NCI-H146 treated with DMSO at 0.1 percent for 48 hours (cell line): ENCODE measurements around the gene NPEPL1.

ENCODE experiments used
- DNase-seq: peaks from one replicate; lab custom pipeline; 2025; ENCODE audit not compliant: unreplicated experiment; lab: John Stamatoyannopoulos, UW

NPEPL1 gene

DNA sequence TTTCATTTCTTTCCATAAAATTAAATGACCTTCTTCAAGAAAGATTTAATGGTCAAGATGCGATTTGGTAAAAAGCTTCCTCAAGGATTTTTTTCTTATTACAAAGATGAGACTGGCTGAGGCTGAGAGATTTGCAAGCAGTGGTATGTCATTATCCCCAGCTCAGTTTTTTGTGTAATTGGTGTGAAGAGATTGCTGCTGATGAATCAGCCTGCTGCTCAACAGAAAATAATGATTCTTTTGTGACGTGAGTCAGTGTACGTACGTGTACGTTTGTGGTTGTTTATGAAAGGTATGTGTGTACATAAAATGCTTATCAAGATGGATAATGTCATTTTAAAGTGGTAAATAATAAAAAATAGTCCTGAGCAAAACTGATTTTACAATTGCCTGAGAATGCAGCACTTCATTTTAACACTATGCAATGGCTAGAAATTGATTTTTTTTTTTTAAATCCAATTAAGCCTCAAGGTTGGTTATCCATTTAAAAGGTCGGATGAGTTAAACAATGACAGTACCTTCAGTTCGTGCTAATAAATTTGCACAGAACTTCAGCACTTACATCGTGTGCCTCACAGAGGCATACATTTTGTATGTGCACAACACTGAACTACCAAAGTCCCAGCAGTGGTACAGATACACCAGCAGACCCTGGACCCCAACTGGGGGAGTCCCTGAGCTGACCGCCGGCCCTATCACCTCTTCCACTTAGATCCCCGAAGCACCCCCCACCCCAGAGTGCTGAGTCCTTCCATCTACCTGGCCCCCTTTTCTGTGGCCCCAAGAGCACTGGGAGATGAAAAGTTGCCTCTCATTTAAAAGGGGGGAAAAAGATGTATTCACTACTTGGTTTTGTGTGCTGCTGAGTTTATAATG lies 9.7 kb upstream of the NPEPL1 start:
- no peak for DNase-seq

DNA sequence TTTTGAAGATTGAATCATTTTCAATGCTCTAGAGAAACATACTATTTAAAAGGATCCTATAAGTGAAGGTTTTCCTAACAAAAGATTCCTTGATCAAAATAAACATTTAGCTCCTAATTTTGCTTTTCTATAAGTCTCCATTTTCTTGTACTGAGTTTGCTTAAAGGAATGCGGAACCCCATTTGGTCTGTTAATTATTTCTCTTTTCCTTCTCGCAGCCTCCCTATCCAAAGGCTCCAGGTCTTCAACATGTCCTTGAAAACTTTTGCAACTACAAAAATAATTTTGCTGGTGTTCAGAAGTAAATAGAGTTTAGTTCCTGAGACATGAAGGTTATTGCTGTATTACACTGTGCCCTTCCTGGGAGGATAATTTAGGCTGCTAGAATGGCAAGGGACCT lies 8.3 kb upstream of the NPEPL1 start:
- no peak for DNase-seq

DNA sequence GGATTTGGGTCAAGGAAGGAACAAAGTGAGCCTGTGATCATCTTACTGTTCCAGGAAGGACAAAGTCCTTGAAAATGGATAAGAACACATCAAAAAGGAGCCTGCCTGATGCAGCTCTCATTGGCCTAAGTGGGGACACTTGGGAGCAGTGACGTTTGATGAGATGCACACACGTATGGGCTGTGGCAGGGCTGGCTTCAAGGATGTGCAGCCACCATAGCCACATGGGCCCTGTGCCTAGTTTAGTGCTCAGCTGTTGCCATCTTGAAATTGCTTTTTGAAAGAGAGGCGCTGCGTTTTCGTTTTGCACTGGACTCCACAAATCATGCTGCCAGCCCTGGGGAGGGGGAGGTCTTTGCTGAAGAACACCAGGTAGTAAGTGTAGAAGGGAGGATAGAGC lies 6.6 kb upstream of the NPEPL1 start:
- DNase-seq = no peak

DNA sequence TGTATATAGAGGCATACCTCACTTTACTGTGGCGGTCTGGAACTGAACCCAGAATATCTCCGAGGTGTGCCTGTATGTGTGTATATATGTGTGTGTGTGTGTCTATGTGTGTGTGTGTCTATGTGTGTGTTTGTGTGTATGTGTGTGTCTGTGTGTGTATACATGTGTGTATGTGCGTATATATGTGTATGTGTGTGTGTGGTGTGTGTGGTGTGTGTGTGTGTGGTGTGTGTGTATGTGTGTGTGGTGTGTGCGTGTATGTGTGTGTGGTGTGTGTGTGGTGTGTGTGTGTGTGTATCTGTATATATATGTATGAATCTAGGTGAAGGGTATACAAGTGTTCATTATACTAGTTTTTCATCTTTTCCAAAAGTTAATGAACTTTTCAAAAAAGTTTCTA lies 4.2 kb upstream of the NPEPL1 start:
- no peak for DNase-seq

DNA sequence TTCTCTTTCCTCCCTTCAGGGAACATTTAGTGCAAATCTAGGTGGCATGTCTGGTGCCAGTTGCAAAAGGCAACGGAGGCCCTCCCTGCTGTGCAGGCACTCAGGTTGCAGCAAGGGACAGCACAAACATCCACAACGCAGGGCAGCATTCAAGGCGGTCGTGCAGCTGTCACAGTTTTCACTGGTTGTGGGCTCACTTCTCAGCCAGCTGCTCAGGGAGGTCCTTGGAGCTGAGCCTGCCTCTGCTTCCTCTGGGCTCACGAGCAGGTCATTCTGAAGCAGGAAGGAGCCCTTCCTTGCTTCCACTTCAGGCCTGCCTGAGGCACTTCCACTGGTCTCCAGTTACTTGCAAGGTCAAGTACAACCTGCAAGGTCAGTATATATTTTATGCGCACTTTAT lies 3.8 kb upstream of the NPEPL1 start:
- no peak for DNase-seq

DNA sequence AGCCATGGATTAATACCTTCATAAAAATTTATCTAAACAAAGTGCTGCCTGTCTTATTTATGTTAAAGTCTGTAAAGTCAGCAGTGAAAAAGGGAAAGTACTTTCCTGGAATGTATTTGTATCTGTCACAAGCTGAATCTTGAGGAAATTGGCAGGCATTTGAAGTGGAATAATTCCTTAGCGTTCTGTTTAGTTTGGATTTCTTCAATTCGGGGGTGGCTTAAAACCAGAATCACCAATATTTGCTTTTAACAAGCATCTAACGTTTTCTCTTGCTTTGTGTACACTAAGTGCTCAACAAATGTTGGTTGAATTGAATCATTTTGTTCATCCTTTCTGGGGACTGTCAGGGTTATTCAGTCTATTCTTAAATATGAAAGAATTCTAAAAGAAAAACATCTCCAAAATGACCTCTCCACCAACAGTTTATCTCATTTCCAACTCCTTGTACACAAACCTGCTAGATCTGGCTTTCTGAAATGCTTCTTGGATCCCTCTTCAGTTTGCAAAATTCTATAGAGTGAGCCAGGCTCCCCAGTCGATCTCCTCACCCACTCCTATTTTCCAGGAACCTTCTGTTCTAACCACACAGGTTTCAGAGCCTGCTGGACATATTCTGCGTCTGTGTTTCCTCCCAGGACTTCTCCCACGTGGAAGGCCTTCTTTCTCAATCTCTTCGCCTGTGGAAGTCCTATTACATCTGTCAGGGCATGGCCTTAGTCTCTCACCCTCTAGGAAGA lies 2.0 kb upstream of the NPEPL1 start:
- DNase-seq = no peak

DNA sequence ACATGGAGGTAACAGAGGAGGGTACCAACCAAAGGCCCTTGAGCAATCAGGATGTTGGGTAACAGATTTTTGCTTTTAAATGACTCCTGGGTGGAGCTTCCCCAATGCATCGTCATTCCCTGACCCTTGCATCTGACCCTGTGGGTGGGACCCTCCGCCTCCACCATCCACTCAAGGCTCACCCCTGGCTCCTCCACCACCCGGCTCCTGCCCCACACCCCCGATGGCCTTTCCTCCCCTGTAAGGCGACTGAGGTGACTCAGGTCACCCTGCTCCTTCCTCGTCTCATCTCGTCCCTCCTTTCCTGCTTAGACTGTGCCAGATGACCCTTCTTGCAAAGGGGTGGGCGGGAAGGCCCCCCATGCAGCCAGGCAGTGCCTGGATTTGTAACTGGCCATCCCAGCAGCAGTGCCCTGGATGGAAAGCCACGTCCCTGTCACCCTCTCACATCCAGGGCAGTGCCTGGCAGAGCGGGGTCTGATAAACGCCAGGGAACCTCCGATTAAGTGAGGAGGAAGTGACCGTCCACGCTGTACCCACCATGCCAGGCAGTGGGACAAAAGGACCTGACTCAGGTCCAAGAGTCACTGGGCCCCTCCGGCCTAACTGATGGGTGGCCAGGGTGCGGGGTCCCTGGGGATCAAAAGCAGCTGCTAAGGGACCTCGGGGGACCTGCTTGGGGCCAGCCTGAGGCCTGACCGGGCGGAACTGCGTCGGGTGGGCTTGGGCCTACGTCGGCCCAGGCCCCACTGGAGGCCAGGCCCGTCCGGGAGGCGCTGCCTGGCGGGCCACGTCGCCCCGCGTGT lies 624 bp upstream of the NPEPL1 start:
- DNase-seq = no peak

DNA sequence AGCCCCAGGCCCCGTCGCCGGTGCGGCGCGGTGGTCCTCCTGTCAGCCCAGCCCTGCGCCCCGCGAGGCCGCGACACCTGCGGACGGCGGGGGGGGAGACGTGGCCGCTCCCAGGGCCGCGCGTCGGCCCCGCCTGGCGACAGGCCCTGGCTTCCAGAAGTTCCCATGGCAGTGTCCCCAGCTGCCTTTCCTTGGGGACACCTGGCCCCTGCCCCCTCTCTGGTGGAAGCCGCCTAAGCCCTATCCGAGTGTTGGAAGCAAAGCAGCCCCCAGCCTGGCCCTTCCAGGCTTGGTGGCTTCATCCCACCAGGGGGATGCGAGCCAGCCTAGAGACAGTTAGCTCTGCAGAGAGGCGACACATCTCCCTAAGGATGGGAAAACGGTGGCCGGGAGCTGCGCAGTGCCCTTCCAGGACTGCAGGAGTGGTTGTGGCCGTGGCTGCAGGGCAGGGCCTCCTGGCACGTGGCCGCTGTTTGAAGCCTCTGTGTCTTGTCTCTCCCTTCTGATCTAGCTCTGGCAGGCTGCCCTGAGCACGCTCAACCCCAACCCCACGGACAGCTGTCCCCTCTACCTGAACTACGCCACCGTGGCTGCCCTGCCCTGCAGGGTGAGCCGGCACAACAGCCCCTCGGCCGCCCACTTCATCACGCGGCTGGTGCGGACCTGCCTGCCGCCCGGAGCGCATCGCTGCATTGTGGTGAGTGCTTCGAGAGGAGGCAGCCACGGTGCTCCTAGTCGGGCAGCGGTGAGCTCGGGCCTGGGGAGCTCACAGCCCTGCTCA lies 816 bp downstream of the NPEPL1 start:
- DNase-seq = no peak

DNA sequence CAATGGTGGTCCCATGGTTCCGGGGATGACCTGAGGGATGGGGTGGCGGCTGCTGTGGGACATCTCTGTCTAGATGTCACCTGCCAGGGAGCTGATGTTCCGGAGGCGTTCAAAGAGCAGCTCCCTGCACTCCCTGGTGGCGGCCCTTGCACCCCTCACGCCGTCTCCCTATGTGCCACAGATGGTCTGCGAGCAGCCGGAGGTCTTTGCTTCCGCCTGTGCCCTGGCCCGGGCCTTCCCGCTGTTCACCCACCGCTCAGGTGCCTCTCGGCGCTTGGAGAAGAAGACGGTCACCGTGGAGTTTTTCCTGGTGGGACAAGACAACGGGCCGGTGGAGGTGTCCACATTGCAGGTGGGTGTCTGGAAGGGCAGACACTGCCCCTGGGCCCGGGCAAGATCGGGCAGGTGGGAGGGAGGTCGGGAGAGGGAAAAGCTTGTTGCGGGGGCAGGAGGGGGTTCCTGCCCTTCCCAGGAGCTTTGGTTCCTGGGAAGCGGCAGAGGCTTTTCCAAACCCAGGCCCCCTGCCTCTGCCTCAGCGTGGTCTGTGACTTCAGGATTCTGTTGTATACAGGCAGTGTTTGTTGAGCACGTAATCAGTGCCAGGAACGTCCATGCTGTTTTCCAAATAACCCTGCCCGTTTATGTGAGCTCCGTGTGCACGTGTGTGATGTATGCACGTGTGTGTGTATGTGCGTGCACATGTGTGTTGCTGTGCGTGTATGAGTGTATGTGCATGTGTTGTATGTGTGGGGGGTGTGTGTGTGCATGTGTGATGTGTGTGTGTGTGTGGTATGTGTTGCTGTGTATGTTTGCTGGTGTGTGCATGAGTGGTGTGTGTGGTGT lies 1.9 kb downstream of the NPEPL1 start:
- no peak for DNase-seq

DNA sequence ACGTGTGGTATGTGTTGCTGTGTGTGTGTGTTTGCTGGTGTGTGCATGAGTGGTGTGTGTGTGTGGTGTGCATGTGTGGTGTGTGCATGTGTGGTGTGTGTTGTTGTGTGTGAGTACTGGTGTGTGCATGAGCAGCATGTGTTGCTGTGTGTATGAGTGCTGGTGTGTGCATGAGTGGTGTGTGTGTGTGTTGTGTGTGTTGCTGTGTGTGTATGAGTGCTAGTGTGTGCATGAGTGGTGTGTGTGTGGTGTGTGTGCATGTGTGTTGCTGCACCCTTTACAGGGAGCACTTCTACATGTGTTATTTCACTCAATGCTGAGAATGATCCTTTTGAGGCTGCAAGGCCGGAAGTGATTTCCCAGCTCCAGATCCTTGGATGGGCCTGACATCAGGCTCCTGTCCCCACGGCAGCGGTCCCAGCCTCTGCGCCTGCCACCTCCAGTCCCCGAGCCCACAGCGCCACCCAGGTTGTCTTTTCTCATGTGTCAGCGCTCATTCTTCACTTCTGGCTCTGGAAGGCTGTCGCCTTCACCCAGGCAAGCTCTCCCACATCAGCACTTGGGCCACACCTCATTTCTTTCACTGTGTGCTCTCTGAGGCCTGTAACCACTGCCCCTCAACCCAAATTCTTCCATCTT lies 2.6 kb downstream of the NPEPL1 start:
- DNase-seq = no peak

DNA sequence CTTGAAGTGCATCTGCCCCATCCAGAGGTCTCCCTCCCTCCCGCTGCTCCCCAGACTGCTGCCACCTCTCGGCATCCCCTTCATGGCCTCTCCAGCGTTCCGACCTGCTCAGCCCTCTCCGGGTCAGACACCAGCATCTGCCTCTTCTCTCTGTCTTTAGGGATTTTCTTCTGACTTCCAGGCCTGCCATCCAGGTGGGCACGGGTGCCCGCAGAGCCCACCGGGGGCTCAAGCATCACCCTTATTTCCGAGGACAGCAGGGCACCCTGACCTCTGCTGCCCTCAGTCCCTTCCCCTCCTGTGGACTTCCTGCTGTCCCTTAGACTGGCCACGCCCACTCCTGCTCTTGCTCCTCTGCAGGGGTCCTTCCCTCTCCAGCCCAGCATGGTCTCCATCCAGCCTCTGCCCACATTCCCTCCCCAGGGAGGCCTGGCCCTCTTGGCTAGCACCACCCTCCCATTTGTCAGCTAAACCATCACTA lies 3.3 kb downstream of the NPEPL1 start:
- DNase-seq = no peak

DNA sequence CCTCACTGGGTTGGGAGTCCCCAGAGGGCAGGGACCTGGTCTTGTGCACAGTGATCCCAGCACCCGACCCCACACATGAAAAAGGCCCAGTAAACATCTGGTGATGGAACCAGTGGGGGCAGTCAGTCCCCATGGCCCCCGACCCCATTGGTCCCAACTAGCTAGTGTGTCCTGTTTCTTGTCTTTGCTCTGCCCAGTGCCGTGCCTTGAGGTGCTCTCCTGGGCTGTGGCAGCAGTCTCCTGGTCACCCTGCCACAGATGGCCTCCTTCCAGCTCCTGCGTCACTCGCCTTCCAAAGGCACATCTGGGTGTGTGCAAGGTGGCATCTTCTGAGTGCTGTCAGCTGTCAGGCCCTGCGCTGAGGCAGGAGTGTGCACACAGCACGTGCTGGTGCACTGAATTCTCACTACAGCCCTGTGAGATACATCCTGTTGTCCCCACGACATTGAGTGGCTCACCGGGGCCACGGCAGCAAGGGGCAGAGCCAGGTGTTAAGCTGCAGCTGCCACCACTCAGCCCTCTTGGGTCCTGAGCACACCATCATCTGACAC lies 3.9 kb downstream of the NPEPL1 start:
- no peak for DNase-seq

DNA sequence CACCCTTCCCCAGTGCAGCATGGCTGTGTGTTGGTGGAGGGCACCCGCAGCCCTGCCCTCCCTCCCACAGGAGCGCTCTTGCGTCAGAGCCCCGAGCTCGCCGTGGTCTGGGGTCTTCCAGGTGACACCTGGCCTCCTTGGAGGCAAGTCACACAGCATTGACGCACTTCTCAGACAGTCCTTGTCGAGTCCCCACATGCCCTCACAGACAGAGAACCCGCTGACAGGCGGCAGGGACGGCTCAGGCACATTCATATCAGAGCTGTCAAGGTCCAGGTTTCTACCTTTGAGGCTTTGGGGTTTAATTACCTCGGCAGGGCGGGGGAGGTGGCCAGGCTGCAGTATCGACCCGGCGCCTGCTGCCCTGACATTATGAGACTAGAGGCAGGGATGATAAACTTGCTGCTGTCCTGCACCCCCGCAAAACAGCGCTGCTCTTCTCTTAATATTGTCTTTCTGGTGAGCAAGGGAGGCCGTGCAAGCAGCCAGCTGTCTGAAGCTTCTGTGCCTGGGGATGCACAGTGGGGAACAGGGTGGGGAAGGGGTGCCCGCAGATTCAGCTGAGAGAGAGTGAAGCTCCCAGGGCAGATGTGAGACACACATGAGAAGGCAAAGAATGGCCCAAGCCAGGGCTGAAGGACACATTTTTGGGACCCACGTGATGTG lies 4.7 kb downstream of the NPEPL1 start:
- no peak for DNase-seq

DNA sequence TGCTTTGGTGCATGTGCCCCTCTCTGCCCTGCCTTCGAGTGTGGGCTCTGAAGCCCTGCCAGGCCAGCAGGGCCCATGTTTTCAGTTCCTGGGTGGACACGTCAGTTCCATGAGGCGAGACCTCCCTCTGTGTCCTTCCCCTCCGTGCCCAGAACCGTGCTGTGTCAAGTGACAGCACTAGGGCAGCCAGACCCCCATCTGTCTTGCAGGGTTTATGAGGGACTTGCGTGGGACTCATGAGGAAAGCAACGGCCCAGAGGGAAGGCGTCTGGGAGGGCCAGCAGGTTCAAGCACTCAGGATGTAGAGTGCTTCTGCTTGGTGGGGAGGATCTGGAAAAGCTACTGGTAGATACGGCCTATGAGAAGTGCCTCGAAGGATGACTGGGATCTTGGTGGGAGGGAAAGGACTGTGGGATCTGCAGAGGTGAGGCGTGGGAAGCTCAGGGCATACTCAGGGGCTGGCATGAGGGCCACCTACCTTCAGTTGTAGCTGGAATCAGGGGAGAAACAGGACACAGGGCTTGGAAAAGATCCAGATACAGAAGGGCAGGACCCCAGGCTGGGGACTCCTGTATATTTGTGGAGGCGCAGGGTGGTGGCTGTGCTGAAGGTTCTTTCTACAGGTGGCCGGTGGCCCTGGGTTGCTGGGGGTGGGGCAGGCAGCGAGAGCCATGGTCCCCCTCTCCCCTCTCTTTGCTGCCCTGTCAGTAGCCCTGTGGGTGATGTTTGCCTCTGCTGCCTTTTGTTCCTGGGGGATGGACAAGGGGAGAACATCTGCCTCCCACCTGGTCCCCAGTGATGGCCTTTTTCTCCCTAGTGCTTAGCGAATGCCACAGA lies 5.5 kb downstream of the NPEPL1 start:
- DNase-seq = no peak

DNA sequence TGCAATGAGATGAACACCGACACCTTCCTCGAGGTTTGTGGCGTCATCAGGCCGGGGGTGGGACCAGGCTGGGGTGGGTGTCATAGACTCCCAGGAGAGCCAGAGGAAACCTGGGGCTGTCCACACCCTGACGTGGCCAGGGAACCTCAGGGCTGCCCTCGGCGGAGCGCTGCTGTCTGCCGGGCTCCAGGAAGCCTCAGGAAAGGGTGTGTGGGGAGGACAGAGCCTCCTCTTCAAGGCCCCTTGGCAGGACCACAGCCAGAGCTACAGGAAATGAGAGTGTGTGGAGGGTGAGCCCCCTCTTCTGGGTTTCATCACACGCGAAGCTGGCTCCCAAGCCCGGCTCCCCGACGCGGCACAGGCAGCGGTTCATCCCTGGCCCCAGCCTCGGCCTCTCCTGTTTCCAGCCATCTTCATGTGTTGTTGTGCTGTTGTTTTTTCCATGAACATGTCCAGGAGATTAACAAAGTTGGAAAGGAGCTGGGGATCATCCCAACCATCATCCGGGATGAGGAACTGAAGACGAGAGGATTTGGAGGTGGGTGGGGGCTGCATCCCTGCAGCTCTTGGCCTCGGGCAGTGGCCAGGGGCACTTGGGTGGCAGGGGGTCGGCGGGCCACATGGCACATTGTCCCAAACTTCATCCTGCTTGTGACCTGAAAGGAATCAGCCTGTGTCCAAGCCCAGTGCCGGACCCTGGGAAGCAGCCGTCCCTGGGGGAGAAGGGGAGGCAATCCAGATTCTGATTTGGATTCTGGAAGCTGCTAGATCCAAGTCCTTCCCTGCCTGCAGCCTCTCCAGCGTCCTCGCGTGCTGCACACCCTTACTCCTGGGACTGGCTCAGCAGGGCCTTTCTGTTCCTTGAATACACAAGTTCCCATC lies 6.4 kb downstream of the NPEPL1 start:
- DNase-seq = no peak

DNA sequence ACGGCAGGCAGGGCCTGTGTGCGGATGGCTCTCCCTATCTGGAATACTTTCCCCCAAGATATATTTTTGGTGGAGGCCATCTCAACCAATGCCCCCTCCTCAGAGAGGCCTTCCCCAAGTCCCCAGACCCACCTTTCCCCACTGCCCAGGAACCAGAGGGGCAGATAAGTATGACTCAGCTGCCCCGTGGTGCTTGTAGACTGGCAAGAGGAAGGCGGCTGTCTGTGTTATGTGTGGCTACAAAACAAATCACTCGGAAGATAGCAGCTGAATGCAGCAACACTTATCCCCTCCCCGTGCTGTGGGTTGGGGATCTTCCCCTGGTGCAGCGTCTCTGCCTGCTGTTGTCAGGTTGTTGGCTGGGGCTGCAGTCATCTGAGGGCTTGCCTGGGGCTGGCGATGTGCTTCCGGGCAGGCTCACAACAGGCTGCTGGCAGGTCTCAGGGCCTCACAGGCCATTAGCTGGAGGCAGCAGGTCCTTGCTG lies 7.1 kb downstream of the NPEPL1 start:
- DNase-seq = no peak
